Left lung (tissue), 10 donors: ENCODE measurements around the gene POTEI. TPM values are rescaled to one million over a fixed set of nuclear protein-coding genes. Genes with fewer than 3 reads are reported as not detected.
"Not testable (repeated sequence)": the region's sequence is repeated elsewhere in the genome, so short reads cannot be mapped to it uniquely, and the experiment has no call there.

Experiments
- ATAC-seq: fragments of 200-7000 bp; cut with Tn5 transposase; one replicate; pipeline ENCODE4 v1.9.1; 2020; ENCODE audit warnings: moderate library complexity
- DNase-seq, 4 donors: peaks; one replicate each; pipeline ENCODE4 v3.0.0-alpha.2; 2013 to 2020
- H3K27ac ChIP-seq, 2 donors: fragments of 200-600 bp; sonication (generic) in 1 of 2; one replicate each; pipeline versions ENCODE4 v1.5.0 to v1.8.0; 2020 to 2021
- H3K27me3 ChIP-seq, 2 donors: fragments of 200-600 bp; sonication (generic) in 1 of 2; one replicate each; pipeline versions ENCODE4 v1.5.0 to v1.8.0; 2020 to 2021
- H3K36me3 ChIP-seq, 2 donors: fragments of 200-600 bp; sonication (generic) in 1 of 2; one replicate each; pipeline versions ENCODE4 v1.5.0 to v1.8.0; 2020 to 2021
- H3K4me1 ChIP-seq, 2 donors: fragments of 200-600 bp; one replicate each; pipeline ENCODE4 v1.8.0; 2021
- H3K4me3 ChIP-seq, 2 donors: fragments of 200-600 bp; sonication (generic) in 1 of 2; one replicate each; pipeline versions ENCODE4 v1.5.0 to v1.8.0; 2020 to 2021; ENCODE audit warnings: mild to moderate bottlenecking in 1 of 2
- H3K9me3 ChIP-seq, 2 donors: fragments of 200-600 bp; sonication (generic) in 1 of 2; one replicate each; pipeline versions ENCODE4 v1.5.0 to v1.8.0; 2020 to 2021
- intact Hi-C, 2 donors: fragments of 100-400 bp; cut with DNase I; formaldehyde crosslinking; loops; one replicate each; pipeline versions ENCODE4 v1.11.2 to v1.14.2; 2022
- polyA plus RNA-seq, 6 donors: library from polyadenylated mRNA; unstranded; fragments of 120-200 nt; gene quantifications; one replicate each; pipeline ENCODE4 v1.2.1, GENCODE V29; 2013; ENCODE audit not compliant: insufficient read length in 6 of 6
- total RNA-seq, 2 donors: library from RNA; stranded (reverse); fragmentation: NEBNext Ultra II Directional; extraction: Animal tissue kit (Norgen Biotek cat#: 25700); gene quantifications; one replicate each; pipeline ENCODE4 v1.2.1, GENCODE V29; 2021
- TF ChIP-seq, protein P1 (sequence below), 2 donors: fragments of 200-600 bp; sonication (generic) in 1 of 2; IDR thresholded peaks; one replicate each; pipeline versions ENCODE4 v1.5.0 to v1.8.0; 2021; ENCODE audit warnings: antibody characterized with exemption in 2 of 2
- donor health status: DM: no; HTN: yes; CAD: no.
- donor health status: DM: no; HTN: no; CAD: no.

POTEI gene
- total and polyA plus RNA-seq, 8 donors = 0.45 to 1.1 (median 0.73) TPM; not detected in 2

DNA sequence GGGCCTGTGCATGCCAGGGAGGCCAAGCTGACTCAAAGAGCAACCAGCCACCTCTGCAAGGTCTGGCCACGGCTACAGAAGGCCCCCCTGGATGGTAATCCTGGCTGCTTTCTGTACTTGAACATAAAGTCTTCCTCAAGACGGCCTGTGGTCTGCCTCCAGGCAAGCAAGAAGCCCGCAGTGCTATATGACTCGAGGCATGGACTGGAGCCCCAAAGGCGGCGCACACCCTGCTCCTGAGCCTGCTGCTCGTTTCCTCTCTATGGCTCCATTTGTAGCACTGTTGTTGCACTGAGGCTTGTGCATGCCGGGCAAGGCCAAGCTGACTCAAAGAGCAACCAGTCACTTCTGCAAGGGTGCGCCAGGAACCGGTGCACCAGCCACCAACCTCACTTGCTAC, 57.3 kb downstream of the POTEI start:
- H3K4me3 ChIP-seq, ATAC-seq, H3K9me3 ChIP-seq, H3K4me1 ChIP-seq, intact Hi-C loops, H3K36me3 ChIP-seq, H3K27me3 ChIP-seq, H3K27ac ChIP-seq: not testable (repeated sequence)
- DNase-seq = peak in 1 of 4 donors; percentile 26

DNA sequence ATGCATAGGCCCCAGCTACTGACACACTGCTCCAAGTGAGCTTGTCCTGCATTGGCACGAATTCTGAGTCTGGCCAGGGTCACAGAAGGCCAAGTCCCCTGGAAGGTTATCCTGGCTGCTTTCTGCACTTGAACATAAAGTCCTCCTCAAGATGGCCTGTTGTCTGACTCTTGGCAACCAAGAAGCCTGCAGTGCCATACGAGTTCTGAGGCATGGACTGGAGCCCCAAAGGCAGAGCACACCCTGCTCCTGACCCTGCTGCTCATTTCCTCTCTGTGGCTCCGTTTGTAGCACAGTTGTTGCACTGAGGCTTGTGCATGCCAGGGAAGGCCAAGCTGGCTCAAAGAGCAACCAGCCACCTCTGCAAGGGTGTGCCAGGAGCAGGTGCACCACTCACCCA, 57.9 kb downstream of the POTEI start:
- H3K9me3 ChIP-seq, H3K27me3 ChIP-seq, ATAC-seq, H3K4me1 ChIP-seq, DNase-seq, H3K27ac ChIP-seq, intact Hi-C loops, H3K36me3 ChIP-seq, H3K4me3 ChIP-seq: not testable (repeated sequence)

DNA sequence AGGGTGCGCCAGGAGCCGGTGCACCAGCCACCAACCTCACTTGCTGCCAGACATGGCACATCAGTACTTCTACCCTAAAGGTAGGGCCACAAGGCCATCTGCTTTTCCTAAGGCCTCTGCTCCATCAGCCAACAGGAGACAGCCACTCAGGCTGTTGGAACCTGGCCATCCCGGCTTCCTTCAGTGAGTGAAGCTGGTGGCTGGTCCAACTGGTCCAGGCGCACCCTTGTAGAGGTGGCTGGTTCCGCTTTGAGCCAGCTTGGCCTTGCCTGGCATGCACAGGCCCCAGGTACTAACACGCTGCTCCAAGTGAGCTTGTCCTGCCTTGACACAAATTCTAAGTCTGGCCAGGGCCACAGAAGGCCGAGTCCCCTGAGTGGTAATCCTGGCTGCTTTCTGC, 58.8 kb downstream of the POTEI start:
- intact Hi-C loops, H3K36me3 ChIP-seq, ATAC-seq, H3K4me3 ChIP-seq, H3K9me3 ChIP-seq, H3K4me1 ChIP-seq, H3K27ac ChIP-seq, H3K27me3 ChIP-seq: not testable (repeated sequence)
- peak in 1 of 4 donors; percentile 19 for DNase-seq

DNA sequence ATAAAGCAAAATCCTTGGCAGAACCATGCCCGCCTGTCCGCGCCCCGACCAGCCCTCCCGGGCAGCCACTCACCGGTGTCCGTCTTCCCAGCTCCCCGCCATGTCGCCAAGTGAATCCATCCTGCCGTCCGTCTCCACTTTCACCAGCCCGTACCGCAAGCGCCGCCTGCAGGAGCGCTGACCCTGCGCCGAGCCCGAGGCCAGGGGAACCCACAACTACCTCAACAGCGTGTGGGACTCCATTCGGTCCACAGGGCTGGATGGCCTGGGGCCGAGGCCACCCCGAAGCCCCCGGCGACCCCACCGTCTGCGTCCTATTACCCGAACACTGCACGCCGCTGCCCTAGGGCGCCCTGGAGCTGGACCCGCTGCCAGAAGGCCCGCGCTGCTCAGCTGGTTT, 81.5 kb downstream of the POTEI start:
- peak; percentile 90 for ATAC-seq
- H3K36me3 ChIP-seq, intact Hi-C loops, H3K27ac ChIP-seq, H3K4me1 ChIP-seq, H3K9me3 ChIP-seq: not testable (repeated sequence)
- TF ChIP-seq, protein P1, sequence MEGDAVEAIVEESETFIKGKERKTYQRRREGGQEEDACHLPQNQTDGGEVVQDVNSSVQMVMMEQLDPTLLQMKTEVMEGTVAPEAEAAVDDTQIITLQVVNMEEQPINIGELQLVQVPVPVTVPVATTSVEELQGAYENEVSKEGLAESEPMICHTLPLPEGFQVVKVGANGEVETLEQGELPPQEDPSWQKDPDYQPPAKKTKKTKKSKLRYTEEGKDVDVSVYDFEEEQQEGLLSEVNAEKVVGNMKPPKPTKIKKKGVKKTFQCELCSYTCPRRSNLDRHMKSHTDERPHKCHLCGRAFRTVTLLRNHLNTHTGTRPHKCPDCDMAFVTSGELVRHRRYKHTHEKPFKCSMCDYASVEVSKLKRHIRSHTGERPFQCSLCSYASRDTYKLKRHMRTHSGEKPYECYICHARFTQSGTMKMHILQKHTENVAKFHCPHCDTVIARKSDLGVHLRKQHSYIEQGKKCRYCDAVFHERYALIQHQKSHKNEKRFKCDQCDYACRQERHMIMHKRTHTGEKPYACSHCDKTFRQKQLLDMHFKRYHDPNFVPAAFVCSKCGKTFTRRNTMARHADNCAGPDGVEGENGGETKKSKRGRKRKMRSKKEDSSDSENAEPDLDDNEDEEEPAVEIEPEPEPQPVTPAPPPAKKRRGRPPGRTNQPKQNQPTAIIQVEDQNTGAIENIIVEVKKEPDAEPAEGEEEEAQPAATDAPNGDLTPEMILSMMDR (IDR thresholded peaks at IDR 0.05) = peak; percentile 18 to 19
- H3K27me3 ChIP-seq = peaks cover 0 to 16% of the 10 kb centered on the region in 2 donors
- peak in 3 of 4 donors; percentile 17 to 91 (median 65) for DNase-seq
- peak overlapping the region; percentile 13 to 35 for H3K4me3 ChIP-seq

DNA sequence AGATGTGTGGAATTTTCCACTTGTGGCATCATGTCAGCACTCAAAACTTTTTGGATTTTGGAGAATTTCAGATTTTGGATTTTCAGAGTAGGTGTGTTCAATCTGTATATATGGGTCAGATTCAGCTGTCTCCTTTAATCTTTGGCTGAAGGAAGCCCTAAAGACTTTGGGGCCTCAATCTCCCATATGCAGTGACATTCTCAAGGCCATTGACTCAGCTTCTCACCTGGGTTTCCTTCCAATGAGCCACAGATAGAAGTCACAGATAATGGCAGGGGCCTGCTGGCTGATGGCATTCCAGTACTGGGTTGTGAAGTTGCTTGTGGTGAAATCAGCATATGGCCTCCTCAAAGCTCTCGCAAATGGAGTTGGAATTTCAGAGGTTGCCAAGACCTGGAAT, 90.3 kb downstream of the POTEI start:
- H3K27ac ChIP-seq, H3K4me3 ChIP-seq, intact Hi-C loops, H3K27me3 ChIP-seq, H3K4me1 ChIP-seq, H3K36me3 ChIP-seq, H3K9me3 ChIP-seq, ATAC-seq, DNase-seq: not testable (repeated sequence)

DNA sequence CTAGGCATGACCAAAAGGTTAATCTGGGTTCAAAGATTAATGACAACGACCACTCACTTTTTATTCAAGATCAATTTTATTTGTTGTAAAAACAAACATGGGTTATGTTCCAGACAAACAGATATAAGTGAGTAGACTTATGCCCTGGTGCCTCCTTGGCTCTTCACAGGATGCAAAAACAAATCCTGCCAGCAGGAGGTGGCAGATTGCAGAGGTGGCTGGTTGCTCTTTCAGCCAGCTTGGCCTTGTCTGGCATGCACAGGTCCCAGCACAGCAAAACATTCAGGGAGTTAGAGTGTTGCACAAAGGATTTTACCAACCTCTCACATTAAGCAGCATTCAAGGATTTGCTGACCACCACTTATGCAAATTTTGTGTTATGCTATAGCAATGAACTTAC, 92.4 kb downstream of the POTEI start:
- intact Hi-C loops, H3K9me3 ChIP-seq, H3K27me3 ChIP-seq, DNase-seq, H3K4me3 ChIP-seq, H3K36me3 ChIP-seq, H3K27ac ChIP-seq, ATAC-seq, H3K4me1 ChIP-seq: not testable (repeated sequence)

Other genes with a start within 250 kb of the POTEI start
- 10 to 100 TPM; 52.3 to 82.2 TPM for gene IMP4, start 166.4 kb downstream of the POTEI start, total RNA-seq
- gene IMP4, start 166.4 kb downstream of the POTEI start, polyA plus RNA-seq = 10 to 100 TPM; 29.2 to 40.6 (median 32.2) TPM
- gene PTPN18, start 153.3 kb downstream of the POTEI start, total RNA-seq = 10 to 100 TPM; 66.7 to 74.7 TPM
- 10 to 100 TPM; 35.1 to 42.4 (median 37.7) TPM for gene PTPN18, start 153.3 kb downstream of the POTEI start, polyA plus RNA-seq
- not detected for gene CFC1B, start 11.9 kb upstream of the POTEI start, total RNA-seq
- not detected for gene CFC1B, start 11.9 kb upstream of the POTEI start, polyA plus RNA-seq
- gene CFC1, start 90.2 kb upstream of the POTEI start, total RNA-seq = not detected
- gene CFC1, start 90.2 kb upstream of the POTEI start, polyA plus RNA-seq = 10 to 100 TPM in 1 of 6 donors, 1 to 10 TPM in 5; 4.8 to 10.2 (median 8.0) TPM
- not detected for gene POTEJ, start 102.1 kb upstream of the POTEI start, total RNA-seq
- gene POTEJ, start 102.1 kb upstream of the POTEI start, polyA plus RNA-seq = under 1 TPM in 5 of 6 donors, not detected in 1; 0.06 to 0.60 (median 0.13) TPM
- gene GPR148, start 219.7 kb upstream of the POTEI start, total RNA-seq = not detected
- gene GPR148, start 219.7 kb upstream of the POTEI start, polyA plus RNA-seq = not detected
- not detected for gene AMER3, start 246.2 kb upstream of the POTEI start, total RNA-seq
- under 1 TPM in 5 of 6 donors, not detected in 1; 0.04 to 0.15 (median 0.09) TPM for gene AMER3, start 246.2 kb upstream of the POTEI start, polyA plus RNA-seq